Measurements from ENCODE around the gene SLC35E2B. TPM values are rescaled to one million over a fixed set of nuclear protein-coding genes. Genes with fewer than 3 reads are reported as not detected.

Gene SLC35E2B
- total and polyA plus RNA-seq, 3 experiments from 2014 or later, result 29.7 to 47.5 (median 29.9) TPM

GRCh38 chr1:1624443-1625403, 67.9 kb downstream of the SLC35E2B start:
- H3K4me3 ChIP-seq (ENCODE audit: low read length), result no peak overlapping the region
- Mint-ChIP-seq H3K36me3 (no peaks in the 10 kb centered on the region), H3K27ac (peak overlapping the region in 1 of 8 donors; percentile 57), H3K27me3 (peaks cover 0 to 2% of the 10 kb centered on the region in 2 donors), H3K9me3 (no peaks in the 10 kb centered on the region), H3K4me1 (peaks cover under 1 to 21% (median 8%) of the 10 kb centered on the region in 3 donors), H3K4me3 (no peak overlapping the region)
- H3K27ac ChIP-seq (ENCODE audit: low read depth, low read length), result no peak overlapping the region
- no peaks in the 10 kb centered on the region for H3K27me3 ChIP-seq (ENCODE audit: insufficient read depth, low read length, poor library complexity, severe bottlenecking)
- H3K4me1 ChIP-seq (ENCODE audit: insufficient read depth, low read length), result no peaks in the 10 kb centered on the region
- no peaks in the 10 kb centered on the region for H3K36me3 ChIP-seq (ENCODE audit: insufficient read depth, low read length)
- CTCF ChIA-PET, result no interaction called here
- POLR2A ChIA-PET, result interaction anchor here (2.3 kb wide), 1 partner anchor 10 kb away, joined by 21 read pairs; the partner anchor contains the start of gene MIB2
- H3K9me3 ChIP-seq (ENCODE audit: low read length), result no peaks in the 10 kb centered on the region
- DNase-seq, result peak in 1 of 5 donors; percentile 47

- H3K9me3 Mint-ChIP-seq, result no peaks in the 10 kb centered on the region
- POLR2A ChIA-PET, result no interaction called here
- CTCF ChIA-PET, result no interaction called here
- Histone ChIP-seq H3K4me1 (ENCODE audit: insufficient read depth, low read length) (no peaks in the 10 kb centered on the region), H3K27me3 (ENCODE audit: insufficient read depth, low read length, poor library complexity, severe bottlenecking) (no peaks in the 10 kb centered on the region), H3K27ac (ENCODE audit: low read depth, low read length) (no peak overlapping the region), H3K4me3 (ENCODE audit: low read length) (no peak overlapping the region), H3K9me3 (ENCODE audit: low read length) (no peaks in the 10 kb centered on the region), H3K36me3 (ENCODE audit: insufficient read depth, low read length) (no peaks in the 10 kb centered on the region)
- peak overlapping the region in 1 of 8 donors; percentile 29 for H3K27ac Mint-ChIP-seq
- H3K27me3 Mint-ChIP-seq, result peaks cover 0 to 2% of the 10 kb centered on the region in 2 donors
- H3K4me3 Mint-ChIP-seq, result no peak overlapping the region
- H3K4me1 Mint-ChIP-seq, result peaks cover 0 to 21% (median 8%) of the 10 kb centered on the region in 3 donors
- no peaks in the 10 kb centered on the region for H3K36me3 Mint-ChIP-seq
- DNase-seq, result peak in 1 of 5 donors; percentile 45
Observed at GRCh38 chr1:1623631-1624442, 68.8 kb downstream of the SLC35E2B start.

GRCh38 chr1:1623181-1623630, 69.4 kb downstream of the SLC35E2B start:
- ChIA-PET POLR2A (no interaction called here), CTCF (no interaction called here)
- Histone ChIP-seq H3K27me3 (ENCODE audit: insufficient read depth, low read length, poor library complexity, severe bottlenecking) (no peaks in the 10 kb centered on the region), H3K4me1 (ENCODE audit: insufficient read depth, low read length) (no peaks in the 10 kb centered on the region), H3K9me3 (ENCODE audit: low read length) (no peaks in the 10 kb centered on the region), H3K4me3 (ENCODE audit: low read length) (no peak overlapping the region), H3K27ac (ENCODE audit: low read depth, low read length) (no peak overlapping the region), H3K36me3 (ENCODE audit: insufficient read depth, low read length) (no peaks in the 10 kb centered on the region)
- Mint-ChIP-seq H3K27me3 (peaks cover 0 to 2% of the 10 kb centered on the region in 2 donors), H3K9me3 (no peaks in the 10 kb centered on the region), H3K27ac (no peak overlapping the region), H3K36me3 (no peaks in the 10 kb centered on the region), H3K4me3 (peak overlapping the region in 1 of 7 donors; percentile 83), H3K4me1 (peaks cover 0 to 18% (median 8%) of the 10 kb centered on the region in 3 donors)
- peak in 1 of 5 donors; percentile 41 for DNase-seq

- H3K4me3 ChIP-seq (ENCODE audit: low read length), result no peak overlapping the region
- ChIA-PET POLR2A (no interaction called here), CTCF (no interaction called here)
- H3K9me3 ChIP-seq (ENCODE audit: low read length), result no peaks in the 10 kb centered on the region
- no peaks in the 10 kb centered on the region for H3K27me3 ChIP-seq (ENCODE audit: insufficient read depth, low read length, poor library complexity, severe bottlenecking)
- H3K36me3 ChIP-seq (ENCODE audit: insufficient read depth, low read length), result peaks cover under 1% of the 10 kb centered on the region
- DNase-seq, result peak in 1 of 5 donors; percentile 40
- Mint-ChIP-seq H3K27me3 (peaks cover 0 to 2% of the 10 kb centered on the region in 2 donors), H3K4me3 (peak overlapping the region in 1 of 7 donors; percentile 83), H3K36me3 (peaks cover 0 to 2% (median 0%) of the 10 kb centered on the region in 3 donors), H3K27ac (peak overlapping the region in 2 of 8 donors; percentile 22 to 62), H3K4me1 (peaks cover 0 to 18% (median 8%) of the 10 kb centered on the region in 3 donors), H3K9me3 (no peaks in the 10 kb centered on the region)
- H3K27ac ChIP-seq (ENCODE audit: low read depth, low read length), result no peak overlapping the region
- H3K4me1 ChIP-seq (ENCODE audit: insufficient read depth, low read length), result no peaks in the 10 kb centered on the region
Observed at GRCh38 chr1:1622788-1623094, 69.9 kb downstream of the SLC35E2B start.

- Histone ChIP-seq H3K27ac (ENCODE audit: low read depth, low read length) (no peak overlapping the region), H3K27me3 (ENCODE audit: insufficient read depth, low read length, poor library complexity, severe bottlenecking) (no peaks in the 10 kb centered on the region), H3K9me3 (ENCODE audit: low read length) (no peaks in the 10 kb centered on the region), H3K36me3 (ENCODE audit: insufficient read depth, low read length) (peaks cover 4% of the 10 kb centered on the region), H3K4me1 (ENCODE audit: insufficient read depth, low read length) (peaks cover 5% of the 10 kb centered on the region), H3K4me3 (ENCODE audit: low read length) (no peak overlapping the region)
- H3K27me3 Mint-ChIP-seq, result peaks cover 0 to 2% of the 10 kb centered on the region in 2 donors
- H3K9me3 Mint-ChIP-seq, result peaks cover 0 to 2% (median 0%) of the 10 kb centered on the region in 5 donors
- POLR2A ChIA-PET, result interaction anchor here (1.2 kb wide), 1 partner anchor 7 kb away, joined by 4 read pairs; no protein-coding TSS in a partner anchor
- peak overlapping the region in 3 of 8 donors; percentile 22 to 84 (median 62) for H3K27ac Mint-ChIP-seq
- CTCF ChIA-PET, result interaction anchor here (1.5 kb wide), 1 partner anchor 44 kb away, joined by 4 read pairs; no protein-coding TSS in a partner anchor
- H3K36me3 Mint-ChIP-seq, result peaks cover 0 to 6% (median 0%) of the 10 kb centered on the region in 3 donors
- peaks cover 0 to 23% (median 8%) of the 10 kb centered on the region in 3 donors for H3K4me1 Mint-ChIP-seq
- peak overlapping the region in 1 of 7 donors; percentile 83 for H3K4me3 Mint-ChIP-seq
- peak in 1 of 5 donors; percentile 39 for DNase-seq
Observed at GRCh38 chr1:1622010-1622787, 70.4 kb downstream of the SLC35E2B start.

- DNase-seq, result no peak
- Mint-ChIP-seq H3K36me3 (peaks cover 0 to 8% (median 0%) of the 10 kb centered on the region in 3 donors), H3K27me3 (peaks cover 0 to 2% of the 10 kb centered on the region in 2 donors), H3K4me3 (no peak overlapping the region), H3K27ac (peak overlapping the region in 1 of 8 donors; percentile 62), H3K4me1 (peaks cover 0 to 32% (median 10%) of the 10 kb centered on the region in 3 donors), H3K9me3 (peaks cover 0 to 2% (median 0%) of the 10 kb centered on the region in 5 donors)
- H3K27ac ChIP-seq (ENCODE audit: low read depth, low read length), result no peak overlapping the region
- H3K36me3 ChIP-seq (ENCODE audit: insufficient read depth, low read length), result peaks cover 4% of the 10 kb centered on the region
- peaks cover 13% of the 10 kb centered on the region for H3K4me1 ChIP-seq (ENCODE audit: insufficient read depth, low read length)
- CTCF ChIA-PET, result interaction anchor here (1.5 kb wide), 2 partner anchors 8 to 44 kb away, joined by 4 to 6 read pairs; no protein-coding TSS in a partner anchor
- H3K4me3 ChIP-seq (ENCODE audit: low read length), result no peak overlapping the region
- no peaks in the 10 kb centered on the region for H3K9me3 ChIP-seq (ENCODE audit: low read length)
- no peaks in the 10 kb centered on the region for H3K27me3 ChIP-seq (ENCODE audit: insufficient read depth, low read length, poor library complexity, severe bottlenecking)
- POLR2A ChIA-PET, result interaction anchor here (1.2 kb wide), 1 partner anchor 8 kb away, joined by 4 read pairs; no protein-coding TSS in a partner anchor
Observed at GRCh38 chr1:1621173-1622009, 71.2 kb downstream of the SLC35E2B start.

Data from CD8-positive, alpha-beta memory T cell (primary cell).